Nephron progenitor cell (in vitro differentiated cells): ENCODE data around the gene CDH2.
A peak's percentile ranks its signal among the peaks of the same experiment; 100 is the strongest.

ENCODE experiments used
- DNase-seq: peaks from one replicate; pipeline ENCODE4 v3.0.0; 2021
- H3K27ac Mint-ChIP-seq: 2 replicates; pipeline ENCODE4 v1.8.0; 2021; ENCODE audit warnings: mild to moderate bottlenecking, moderate library complexity, mixed read lengths
- H3K27me3 Mint-ChIP-seq: 2 replicates; pipeline ENCODE4 v1.8.0; 2021; ENCODE audit warnings: mild to moderate bottlenecking, low read depth, mixed read lengths; ENCODE audit not compliant: poor library complexity
- H3K36me3 Mint-ChIP-seq: 2 replicates; pipeline ENCODE4 v1.8.0; 2021; ENCODE audit warnings: low read depth, mixed read lengths
- H3K4me1 Mint-ChIP-seq: 2 replicates; pipeline ENCODE4 v1.8.0; 2021; ENCODE audit warnings: mixed read lengths
- H3K4me3 Mint-ChIP-seq: 2 replicates; pipeline ENCODE4 v1.8.0; 2021; ENCODE audit warnings: mild to moderate bottlenecking, moderate library complexity, mixed read lengths
- H3K9me3 Mint-ChIP-seq: 2 replicates; pipeline ENCODE4 v1.8.0; 2021; ENCODE audit warnings: mild to moderate bottlenecking, moderate library complexity, mixed read lengths
- CTCF ChIP-seq: fragments of 200-600 bp; sonication (generic); IDR thresholded peaks from 2 replicates; pipeline ENCODE4 v1.5.0; 2021; ENCODE audit warnings: antibody characterized with exemption

Gene CDH2

DNA sequence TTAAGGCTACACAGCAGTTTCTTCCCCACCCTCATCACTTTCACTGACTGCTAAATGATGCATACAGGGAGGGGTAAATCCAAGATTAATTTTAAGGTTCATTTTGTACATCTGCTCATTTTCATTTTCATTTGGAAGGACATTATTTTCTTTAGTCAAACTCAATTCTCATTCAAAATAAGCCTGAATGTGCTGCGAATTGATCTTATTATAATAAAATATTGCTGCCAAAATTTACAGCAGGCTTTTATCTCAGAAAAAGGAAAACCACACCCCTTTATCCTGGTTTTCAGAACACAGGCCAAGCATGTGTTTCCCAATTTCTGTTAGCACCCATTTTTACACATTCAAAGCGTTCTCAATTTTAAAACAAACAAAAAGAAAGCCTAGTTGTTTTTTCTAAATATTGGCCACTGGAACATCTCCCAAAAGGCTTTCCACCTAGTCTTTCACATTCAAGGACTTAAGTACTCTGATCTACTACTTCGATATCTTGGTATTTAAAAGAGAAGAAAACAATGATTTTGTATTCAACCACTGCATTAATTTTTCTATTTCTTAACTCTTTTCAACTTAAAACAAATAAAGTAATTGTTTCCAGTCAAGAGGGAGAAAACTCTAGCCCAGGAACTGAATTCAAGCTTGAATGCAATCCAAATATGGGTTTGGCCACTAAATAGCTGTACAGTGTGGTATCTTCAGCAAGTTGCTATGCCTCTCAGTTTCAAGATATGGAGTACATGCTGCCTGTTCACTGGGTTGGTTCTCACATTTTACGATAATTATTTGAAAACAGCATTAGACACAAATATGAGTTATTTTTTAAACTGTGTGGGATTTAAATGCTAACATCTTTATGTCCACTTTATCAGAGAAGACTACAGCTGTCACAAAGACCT, 52.5 kb downstream of the CDH2 start:
- no peak for DNase-seq
- peaks cover 50% of the 10 kb centered on the region for H3K4me1 Mint-ChIP-seq
- no peak for TF ChIP-seq CTCF
- peaks cover 25% of the 10 kb centered on the region for H3K36me3 Mint-ChIP-seq
- no peak overlapping the region for H3K4me3 Mint-ChIP-seq
- H3K9me3 Mint-ChIP-seq = no peaks in the 10 kb centered on the region
- H3K27me3 Mint-ChIP-seq = no peaks in the 10 kb centered on the region
- H3K27ac Mint-ChIP-seq = peak overlapping the region; percentile 54

- Mint-ChIP-seq H3K4me1 (peaks cover 48% of the 10 kb centered on the region), H3K27ac (no peak overlapping the region), H3K9me3 (no peaks in the 10 kb centered on the region), H3K36me3 (peaks cover 25% of the 10 kb centered on the region), H3K27me3 (no peaks in the 10 kb centered on the region), H3K4me3 (no peak overlapping the region)
- DNase-seq = no peak
- TF ChIP-seq CTCF = no peak
These were observed 53.4 kb downstream of the CDH2 start for GRCh38 chr18:28123401-28124030.

GRCh38 chr18:28120828-28121515, 56.0 kb downstream of the CDH2 start:
- Mint-ChIP-seq H3K4me3 (no peak overlapping the region), H3K4me1 (peaks cover 61% of the 10 kb centered on the region)

GRCh38 chr18:28116461-28116860, 60.5 kb downstream of the CDH2 start:
- Mint-ChIP-seq H3K4me3 (no peak overlapping the region), H3K9me3 (no peaks in the 10 kb centered on the region), H3K27ac (no peak overlapping the region), H3K4me1 (peaks cover 79% of the 10 kb centered on the region), H3K27me3 (no peaks in the 10 kb centered on the region), H3K36me3 (peaks cover 19% of the 10 kb centered on the region)
- no peak for DNase-seq
- no peak for TF ChIP-seq CTCF

More at GRCh38 chr18:28120828-28121515, 56.0 kb downstream of the CDH2 start:
- peak overlapping the region; percentile 53 for H3K27ac Mint-ChIP-seq
- peaks cover 20% of the 10 kb centered on the region for H3K36me3 Mint-ChIP-seq
- TF ChIP-seq CTCF = no peak
- H3K9me3 Mint-ChIP-seq = no peaks in the 10 kb centered on the region
- no peaks in the 10 kb centered on the region for H3K27me3 Mint-ChIP-seq
- no peak for DNase-seq

GRCh38 chr18:28115149-28115550, 61.8 kb downstream of the CDH2 start:
- H3K4me1 Mint-ChIP-seq = peaks cover 80% of the 10 kb centered on the region

More at GRCh38 chr18:28115149-28115550, 61.8 kb downstream of the CDH2 start:
- Mint-ChIP-seq H3K36me3 (peaks cover 15% of the 10 kb centered on the region), H3K27me3 (no peaks in the 10 kb centered on the region), H3K9me3 (no peaks in the 10 kb centered on the region), H3K4me3 (no peak overlapping the region), H3K27ac (peak overlapping the region; percentile 74)
- no peak for DNase-seq
- no peak for TF ChIP-seq CTCF
